Hepatocyte (in vitro differentiated cells): ENCODE data around the gene RPS18. TPM values are rescaled to one million over a fixed set of nuclear protein-coding genes. Genes with fewer than 3 reads are reported as not detected.

Experiments used
- DNase-seq: peaks from one replicate; pipeline ENCODE4 v3.0.0-alpha.2; 2016; ENCODE audit warnings: low spot score
- H2AFZ ChIP-seq: fragments of 200-600 bp; sonication (generic); 2 replicates; pipeline ENCODE4 v1.6.0; 2016; ENCODE audit warnings: antibody characterized with exemption, mild to moderate bottlenecking
- H3K27ac ChIP-seq: fragments of 200-600 bp; sonication (generic); 2 replicates; pipeline ENCODE4 v1.5.1; 2016; ENCODE audit warnings: mild to moderate bottlenecking
- H3K27me3 ChIP-seq: fragments of 200-600 bp; sonication (generic); 2 replicates; pipeline ENCODE4 v1.6.1; 2016
- H3K36me3 ChIP-seq: fragments of 200-600 bp; sonication (generic); replicated peaks from 2 replicates; pipeline ENCODE4 v1.5.1; 2016; ENCODE audit warnings: low read depth; ENCODE audit not compliant: insufficient read depth
- H3K4me1 ChIP-seq: fragments of 200-600 bp; sonication (generic); 2 replicates; pipeline ENCODE4 v1.5.1; 2016; ENCODE audit warnings: mild to moderate bottlenecking, moderate library complexity; ENCODE audit not compliant: insufficient read depth
- H3K4me2 ChIP-seq: fragments of 200-600 bp; sonication (generic); 2 replicates; pipeline ENCODE4 v1.6.0; 2016
- H3K4me3 ChIP-seq: fragments of 200-600 bp; sonication (generic); 2 replicates; pipeline ENCODE4 v1.5.1; 2016; ENCODE audit warnings: mild to moderate bottlenecking
- H3K79me2 ChIP-seq: fragments of 200-600 bp; sonication (generic); 2 replicates; pipeline ENCODE4 v1.6.0; 2017; ENCODE audit warnings: mild to moderate bottlenecking
- H3K9me2 ChIP-seq: fragments of 200-600 bp; sonication (generic); replicated peaks from 2 replicates; pipeline ENCODE4 v1.6.0; 2017; ENCODE audit warnings: mild to moderate bottlenecking; ENCODE audit not compliant: insufficient read depth
- H3K9me3 ChIP-seq: fragments of 200-600 bp; sonication (generic); 2 replicates; pipeline ENCODE4 v1.5.1; 2016; ENCODE audit warnings: low read depth, mild to moderate bottlenecking
- H4K20me1 ChIP-seq: fragments of 200-600 bp; sonication (generic); 2 replicates; pipeline ENCODE4 v1.6.0; 2016; ENCODE audit warnings: mild to moderate bottlenecking; ENCODE audit not compliant: insufficient read depth, poor library complexity, severe bottlenecking
- CTCF ChIP-seq: fragments of 200-600 bp; sonication (generic); IDR thresholded peaks from 2 replicates; pipeline ENCODE4 v1.5.1; 2016; ENCODE audit warnings: antibody characterized with exemption, mild to moderate bottlenecking; ENCODE audit not compliant: poor library complexity
- EZH2 ChIP-seq: fragments of 200-600 bp; sonication (generic); IDR thresholded peaks from 2 replicates; pipeline ENCODE4 v1.6.1; 2016; ENCODE audit warnings: antibody characterized with exemption, mild to moderate bottlenecking, borderline replicate concordance
- EZH2phosphoT487 ChIP-seq: fragments of 200-600 bp; sonication (generic); IDR thresholded peaks from one replicate; pipeline ENCODE4 v1.6.1; 2018; ENCODE audit warnings: antibody characterized with exemption, mild to moderate bottlenecking, low read depth, moderate library complexity; ENCODE audit not compliant: unreplicated experiment, severe bottlenecking
- WGBS: methylation state at CpG from one replicate; pipeline ENCODE4 v1.1.6; 2016; ENCODE audit warnings: low lambda C conversion rate; ENCODE audit errors: missing lambda C conversion rate; 5-methylcytosine and 5-hydroxymethylcytosine counted together
- polyA plus RNA-seq: library from polyadenylated mRNA; unstranded; fragments of >200 nt; fragmentation: Nextera tagmentation; extraction: Ambion mirVana; gene quantifications from 2 replicates; pipeline ENCODE4 v1.2.1, GENCODE V29; 2016
- total RNA-seq: library from RNA; depleted of rRNA; stranded (reverse); fragments of >200 nt; gene quantifications from 2 replicates; pipeline ENCODE4 v1.2.3, GENCODE V29; 2014

Gene RPS18
- total and polyA plus RNA-seq, 2 experiments from 2014 or later = 1,517 to 3,293 TPM

- Histone ChIP-seq H3K4me1 (peaks cover 5% of the 10 kb centered on the region), H4K20me1 (no peaks in the 10 kb centered on the region), H2AFZ (peak overlapping the region; percentile 60), H3K4me3 (peak overlapping the region; percentile 14), H3K36me3 (no peaks in the 10 kb centered on the region), H3K4me2 (peak overlapping the region; percentile 86), H3K9me2 (no peaks in the 10 kb centered on the region), H3K79me2 (no peaks in the 10 kb centered on the region), H3K27me3 (no peaks in the 10 kb centered on the region), H3K9me3 (no peaks in the 10 kb centered on the region), H3K27ac (peak overlapping the region; percentile 44)
- DNase-seq = peak; percentile 94
- WGBS = 5% methylated on average over 26 of the region's 28 CpGs
- no peak for TF ChIP-seq EZH2phosphoT487
- peak; percentile 95 for TF ChIP-seq CTCF
Observed at GRCh38 chr6:33247977-33248642, 23.8 kb upstream of the RPS18 start.

DNA sequence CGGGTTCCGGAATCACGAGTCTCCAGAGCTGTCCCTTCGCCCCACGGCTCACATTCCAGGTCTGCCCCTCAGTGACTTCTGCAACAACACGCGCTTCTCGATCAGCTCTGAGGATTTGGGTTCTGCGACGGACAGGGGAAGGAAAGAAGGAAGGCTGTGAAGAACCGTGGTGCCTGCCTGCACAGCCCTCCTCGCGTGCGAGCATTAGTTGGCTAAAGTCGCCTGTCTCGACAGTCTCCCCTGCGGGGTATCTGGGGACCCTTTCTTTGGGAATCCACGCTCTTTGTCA is 23.3 kb upstream of the RPS18 start:
- Histone ChIP-seq H3K27me3 (no peaks in the 10 kb centered on the region), H3K4me1 (peaks cover 5% of the 10 kb centered on the region), H3K36me3 (no peaks in the 10 kb centered on the region), H3K4me3 (peak overlapping the region; percentile 14), H3K79me2 (no peaks in the 10 kb centered on the region), H4K20me1 (no peaks in the 10 kb centered on the region), H3K27ac (peak overlapping the region; percentile 44), H2AFZ (no peak overlapping the region), H3K9me2 (no peaks in the 10 kb centered on the region), H3K4me2 (peak overlapping the region; percentile 86), H3K9me3 (no peaks in the 10 kb centered on the region)
- DNase-seq = no peak
- WGBS = 8% methylated on average over 18 of the region's 18 CpGs
- TF ChIP-seq EZH2 (no peak), EZH2phosphoT487 (no peak), CTCF (no peak)

GRCh38 chr6:33248932-33249731 is 22.7 kb upstream of the RPS18 start:
- H3K4me1 ChIP-seq = peaks cover 5% of the 10 kb centered on the region
- TF ChIP-seq EZH2phosphoT487 (no peak), EZH2 (no peak), CTCF (no peak)
- no peaks in the 10 kb centered on the region for H4K20me1 ChIP-seq
- H3K9me3 ChIP-seq = no peaks in the 10 kb centered on the region
- H3K79me2 ChIP-seq = no peaks in the 10 kb centered on the region
- H3K4me2 ChIP-seq = peak overlapping the region; percentile 86
- H3K4me3 ChIP-seq = peak overlapping the region; percentile 47
- DNase-seq = peak; percentile 97
- WGBS = under 1% methylated on average over 58 of the region's 58 CpGs
- peak overlapping the region; percentile 85 for H3K27ac ChIP-seq
- peak overlapping the region; percentile 60 for H2AFZ ChIP-seq
- no peaks in the 10 kb centered on the region for H3K36me3 ChIP-seq
- no peaks in the 10 kb centered on the region for H3K27me3 ChIP-seq
- no peaks in the 10 kb centered on the region for H3K9me2 ChIP-seq
